H1 (cell line): ENCODE results near the gene GABRD. TPM values are rescaled to one million over a fixed set of nuclear protein-coding genes. Genes with fewer than 3 reads are reported as not detected.
A peak's percentile ranks its signal among the peaks of the same experiment; 100 is the strongest.

Experiments used
- CTCF ChIA-PET: fragments of 300-600 bp; sonication (Branson Sonifier 250); formaldehyde crosslinking; loops from one replicate; lab custom pipeline; 2021; ENCODE audit not compliant: partially characterized antibody; lab: Charles Lee
- POLR2A ChIA-PET: fragments of 300-600 bp; sonication (Branson Sonifier 250); formaldehyde crosslinking; loops from one replicate; lab custom pipeline; 2021; ENCODE audit warnings: inconsistent platforms; ENCODE audit not compliant: partially characterized antibody; lab: Charles Lee
- DNase-seq, 2 experiments: peaks; one replicate each; pipeline versions ENCODE4 v3.0.0 to v3.0.0-alpha.2; 2010 to 2022; ENCODE audit warnings: low spot score in 2 of 2, low read depth in 1 of 2, mixed read lengths in 1 of 2
- FAIRE-seq: peaks from 2 replicates; lab custom pipeline; 2011; peaks lifted over from hg19 to GRCh38; lab: Jason Lieb, UNC
- H2AFZ ChIP-seq: 2 replicates; pipeline ENCODE4 v1.8.1; 2012; ENCODE audit warnings: low read length, inconsistent platforms
- H2AK5ac ChIP-seq: 2 replicates; pipeline ENCODE4 v1.6.1; 2013; ENCODE audit warnings: low read depth, low read length
- H2BK120ac ChIP-seq: replicated peaks from 2 replicates; pipeline ENCODE3; 2013; ENCODE audit warnings: low read depth, low read length, inconsistent platforms
- H2BK12ac ChIP-seq: 2 replicates; pipeline ENCODE4 v1.6.1; 2013; ENCODE audit warnings: low read depth, low read length
- H2BK15ac ChIP-seq: 2 replicates; pipeline ENCODE4 v1.6.1; 2013; ENCODE audit warnings: low read length
- H2BK20ac ChIP-seq: 2 replicates; pipeline ENCODE4 v1.6.1; 2013; ENCODE audit warnings: low read length
- H2BK5ac ChIP-seq: 2 replicates; pipeline ENCODE4 v1.6.1; 2013; ENCODE audit warnings: low read depth, low read length
- H3K14ac ChIP-seq: 2 replicates; pipeline ENCODE4 v1.6.1; 2013; ENCODE audit warnings: inconsistent platforms; ENCODE audit not compliant: insufficient read length
- H3K18ac ChIP-seq: 2 replicates; pipeline ENCODE4 v1.6.1; 2013; ENCODE audit warnings: low read length; ENCODE audit errors: extremely low read depth
- H3K23ac ChIP-seq: 2 replicates; pipeline ENCODE4 v1.6.1; 2013; ENCODE audit warnings: inconsistent platforms; ENCODE audit not compliant: insufficient read length
- H3K23me2 ChIP-seq: 2 replicates; pipeline ENCODE4 v1.6.1; 2013; ENCODE audit warnings: low read depth, low read length
- H3K27ac ChIP-seq: 2 replicates; pipeline ENCODE4 v1.6.1; 2011; ENCODE audit warnings: low read depth, low read length, inconsistent platforms
- H3K27me3 ChIP-seq, 4 experiments: replicated peaks in 1 of 4; 1 replicate in 1 of 4; 2 replicates in 3 of 4; pipeline versions ENCODE4 v1.6.1 to v1.8.1; 2011 to 2013; ENCODE audit warnings: low read length in 3 of 4, mild to moderate bottlenecking in 3 of 4, inconsistent platforms in 2 of 4, mixed read lengths in 2 of 4, moderate library complexity in 1 of 4; ENCODE audit not compliant: control insufficient read depth in 3 of 4, insufficient read depth in 3 of 4; ENCODE audit errors: extremely low read depth in 1 of 4
- H3K36me3 ChIP-seq, 4 experiments: 2 replicates each; pipeline versions ENCODE4 v1.6.1 to v1.8.1; 2011 to 2013; ENCODE audit warnings: mild to moderate bottlenecking in 4 of 4, low read length in 3 of 4, moderate library complexity in 2 of 4, control low read depth in 1 of 4, inconsistent platforms in 1 of 4; ENCODE audit not compliant: insufficient read depth in 4 of 4, control insufficient read depth in 2 of 4
- H3K4ac ChIP-seq: replicated peaks from 2 replicates; pipeline ENCODE3; 2013; ENCODE audit warnings: low read length, low read depth, mixed read lengths, inconsistent platforms; ENCODE audit not compliant: insufficient read length
- H3K4me1 ChIP-seq, 4 experiments: replicated peaks in 1 of 4; 1 replicate in 1 of 4; 2 replicates in 3 of 4; pipeline versions ENCODE4 v1.6.1 to v1.8.1; 2011 to 2013; ENCODE audit warnings: low read length in 3 of 4, inconsistent platforms in 2 of 4, mixed read lengths in 1 of 4; ENCODE audit not compliant: insufficient read depth in 4 of 4, control insufficient read depth in 3 of 4
- H3K4me2 ChIP-seq, 2 experiments: 2 replicates each; pipeline versions ENCODE4 v1.6.1 to v1.8.1; 2011 to 2013; ENCODE audit warnings: low read depth in 2 of 2, low read length in 2 of 2, control low read depth in 1 of 2, inconsistent platforms in 1 of 2, mild to moderate bottlenecking in 1 of 2; ENCODE audit not compliant: insufficient read depth in 1 of 2
- H3K4me3 ChIP-seq, 4 experiments: fragments of 200-600, 300-600 bp in 1 of 4; sonication (generic), shearing (Covaris generic), sonication (Bioruptor Twin) in 1 of 4; 2 replicates each; pipeline versions ENCODE4 v1.5.1 to v1.8.1; 2011 to 2016; ENCODE audit warnings: low read length in 4 of 4, low read depth in 3 of 4, control low read depth in 2 of 4, inconsistent platforms in 2 of 4, mild to moderate bottlenecking in 2 of 4, mixed read lengths in 1 of 4, moderate library complexity in 1 of 4; ENCODE audit not compliant: insufficient read depth in 2 of 4; ENCODE audit errors: extremely low read depth in 1 of 4
- H3K56ac ChIP-seq: replicated peaks from 2 replicates; pipeline ENCODE3; 2013; ENCODE audit warnings: low read depth, mild to moderate bottlenecking, mixed read lengths, low read length, inconsistent platforms; ENCODE audit not compliant: insufficient read length
- H3K79me1 ChIP-seq: 2 replicates; pipeline ENCODE4 v1.6.1; 2013; ENCODE audit warnings: low read depth, low read length, control low read depth
- H3K79me2 ChIP-seq, 2 experiments: 2 replicates each; pipeline versions ENCODE4 v1.6.1 to v1.8.1; 2012 to 2013; ENCODE audit warnings: low read length in 2 of 2, mild to moderate bottlenecking in 2 of 2, inconsistent platforms in 1 of 2; ENCODE audit not compliant: insufficient read depth in 2 of 2, control insufficient read depth in 1 of 2
- H3K9ac ChIP-seq, 4 experiments: replicated peaks in 1 of 4; 1 replicate in 1 of 4; 2 replicates in 3 of 4; pipeline versions ENCODE4 v1.6.1 to v1.8.1; 2011 to 2013; ENCODE audit warnings: low read depth in 3 of 4, low read length in 3 of 4, control low read depth in 2 of 4, mild to moderate bottlenecking in 2 of 4, moderate library complexity in 2 of 4, inconsistent platforms in 1 of 4; ENCODE audit errors: extremely low read depth in 1 of 4
- H3K9me3 ChIP-seq, 2 experiments: 2 replicates each; pipeline versions ENCODE4 v1.6.1 to v1.8.1; 2012 to 2013; ENCODE audit warnings: mild to moderate bottlenecking in 2 of 2, moderate library complexity in 2 of 2, control low read depth in 1 of 2, inconsistent platforms in 1 of 2, low read depth in 1 of 2, low read length in 1 of 2, mixed read lengths in 1 of 2; ENCODE audit not compliant: insufficient read depth in 2 of 2
- H4K20me1 ChIP-seq, 2 experiments: replicated peaks in 1 of 2; 2 replicates each; pipeline versions ENCODE3 to v1.8.1; 2011 to 2013; ENCODE audit warnings: inconsistent platforms in 2 of 2, low read length in 2 of 2, mild to moderate bottlenecking in 1 of 2; ENCODE audit not compliant: insufficient read depth in 2 of 2, control insufficient read depth in 1 of 2
- H4K5ac ChIP-seq: 2 replicates; pipeline ENCODE4 v1.6.1; 2013; ENCODE audit warnings: low read length, low read depth, mixed read lengths, inconsistent platforms; ENCODE audit not compliant: insufficient read length
- H4K8ac ChIP-seq: 2 replicates; pipeline ENCODE4 v1.8.0; 2013; ENCODE audit warnings: mild to moderate bottlenecking, moderate library complexity, low read length, inconsistent platforms; ENCODE audit not compliant: insufficient read depth; ENCODE audit errors: extremely low read depth
- H4K91ac ChIP-seq: replicated peaks from 2 replicates; pipeline ENCODE3; 2013; ENCODE audit warnings: low read length, mixed read lengths, inconsistent platforms; ENCODE audit not compliant: insufficient read length
- CBX5 ChIP-seq: fragments of 300-800, 300-1000 bp; sonication (generic); IDR thresholded peaks from 2 replicates; pipeline ENCODE4 v1.7.1; 2016; ENCODE audit warnings: antibody characterized with exemption, low read length, low read depth
- CREB1 ChIP-seq: IDR thresholded peaks from 2 replicates; pipeline ENCODE4 v1.6.1; 2012; ENCODE audit warnings: inconsistent platforms
- EGR1 ChIP-seq: IDR thresholded peaks from 2 replicates; pipeline ENCODE4 v1.6.1; 2011; ENCODE audit warnings: low read depth, low read length, borderline replicate concordance
- KDM5A ChIP-seq: fragments of 200-600 bp; IDR thresholded peaks from 2 replicates; pipeline ENCODE4 v1.7.1; 2012; ENCODE audit warnings: mild to moderate bottlenecking, low read length, inconsistent platforms, mixed read lengths
- RBBP5 ChIP-seq: IDR thresholded peaks from 2 replicates; pipeline ENCODE4 v1.7.1; 2012; ENCODE audit warnings: low read depth, mild to moderate bottlenecking, inconsistent platforms, low read length, moderate library complexity, borderline replicate concordance
- SP4 ChIP-seq: IDR thresholded peaks from 2 replicates; pipeline ENCODE4 v1.6.1; 2012; ENCODE audit warnings: low read length, inconsistent platforms
- WGBS, 2 experiments: shearing (Covaris generic) in 1 of 2; methylation state at CpG; one replicate each; pipeline versions ENCODE4 v1.1.6 to v1.1.7; 2013 to 2015; ENCODE audit warnings: low lambda C conversion rate in 2 of 2, mixed read lengths in 2 of 2, inconsistent platforms in 1 of 2, low coverage in 1 of 2, missing lambda C conversion rate in 1 of 2; ENCODE audit not compliant: insufficient replicate concordance in 2 of 2, insufficient coverage in 1 of 2, insufficient read length in 1 of 2; ENCODE audit errors: extremely low coverage in 1 of 2, missing lambda C conversion rate in 1 of 2; 5-methylcytosine and 5-hydroxymethylcytosine counted together
- polyA plus RNA-seq, 7 experiments: library from polyadenylated mRNA; depleted of rRNA in 3 of 7; stranded (reverse) in 5 of 7; unstranded in 2 of 7; fragments of >200 nt in 5 of 7; fragments of 200-250 nt in 2 of 7; gene quantifications; 1 replicate in 5 of 7; 2 replicates in 1 of 7; 4 replicates in 1 of 7; pipeline versions ENCODE4 v1.2.1 to v1.2.3, GENCODE V29; 2011 to 2013; ENCODE audit warnings: missing spikeins in 2 of 7, mixed read lengths in 2 of 7
- total RNA-seq: library from RNA; stranded (reverse); fragmentation: NEBNext Ultra II Directional; extraction: Animal tissue kit (Norgen Biotek cat#: 25700); gene quantifications from 2 replicates; pipeline ENCODE4 v1.2.1, GENCODE V29; 2021

The GABRD gene
- total and polyA plus RNA-seq, 2 of the 8 experiments (the other 6 are each of a cell fraction or from before 2014, with no cell fraction given) = 1.8 to 3.0 TPM

DNA sequence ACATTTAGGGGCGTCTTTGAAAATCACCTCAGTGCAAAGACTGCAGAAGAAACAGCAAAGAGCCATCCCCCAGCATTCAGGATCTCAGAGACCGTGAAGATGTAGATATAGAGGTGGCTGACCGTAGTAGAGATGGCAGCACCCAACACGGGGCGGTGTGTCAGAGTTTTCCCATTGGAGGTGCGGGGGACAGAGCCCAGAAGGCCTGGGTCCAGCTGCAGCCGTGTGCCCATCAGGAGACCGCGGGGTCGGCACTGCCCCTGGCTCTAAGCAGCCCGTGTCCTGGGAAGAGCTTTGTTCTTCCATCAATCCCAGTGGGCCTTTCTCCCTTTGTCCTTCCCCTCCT is 1.1 kb downstream of the GABRD start:
- Histone ChIP-seq H3K9me3 (no peaks in the 10 kb centered on the region), H3K36me3 (no peaks in the 10 kb centered on the region), H3K56ac (no peak overlapping the region), H3K18ac (no peak overlapping the region), H4K8ac (no peak overlapping the region; the same call in 1 of the 2 replicates), H4K20me1 (peaks cover 0 to 4% of the 10 kb centered on the region in 2 experiments), H3K27me3 (peaks cover 3 to 19% (median 14%) of the 10 kb centered on the region in 4 experiments), H4K5ac (no peak overlapping the region), H3K23me2 (peaks cover 7% of the 10 kb centered on the region; the same call in 1 of the 2 replicates), H2BK20ac (no peak overlapping the region), H3K79me2 (no peaks in the 10 kb centered on the region), H3K27ac (no peak overlapping the region), H3K9ac (no peak overlapping the region), H3K23ac (no peak overlapping the region), H2BK5ac (no peak overlapping the region), H4K91ac (no peak overlapping the region), H3K4me2 (0 out of 4 replicates have a peak overlapping the region, but pooled peaks of 1 of the 2 experiments have one; percentile 46), H3K14ac (no peak overlapping the region), H2BK15ac (no peak overlapping the region), H3K4me1 (peaks cover 0 to 10% (median 3%) of the 10 kb centered on the region in 4 experiments; a peak in 4 of 7 replicates), H2BK120ac (no peak overlapping the region), H2AK5ac (no peak overlapping the region), H2BK12ac (peak overlapping the region; percentile 27; the same call in 1 of the 2 replicates), H3K4me3 (no peak overlapping the region), H3K4ac (no peak overlapping the region), H2AFZ (no peak overlapping the region), H3K79me1 (no peaks in the 10 kb centered on the region)
- ChIA-PET POLR2A (interaction anchor here (0.7 to 3.7 kb wide), 2 partner anchors 10 to 12 kb away, joined by 3 to 11 read pairs; no protein-coding TSS in a partner anchor), CTCF (interaction anchor here (0.6 to 8.0 kb wide), 6 partner anchors 20 to 154 kb away, joined by 3 to 66 read pairs (median 8); no protein-coding TSS in a partner anchor)
- FAIRE-seq = no peak
- no peak for DNase-seq
- 87% methylated on average over 11 of the region's 11 CpGs; no CpG with 5 or more reads in 1 of the 2 experiments for WGBS, 2 experiments
- TF ChIP-seq EGR1 = no peak
- TF ChIP-seq SP4 = no peak
- no peak for TF ChIP-seq RBBP5
- no peak for TF ChIP-seq CBX5
- TF ChIP-seq CREB1 = no peak
- no peak for TF ChIP-seq KDM5A
